Endothelial cell (in vitro differentiated cells): ENCODE results near the gene GBX2. TPM values are rescaled to one million over a fixed set of nuclear protein-coding genes. Genes with fewer than 3 reads are reported as not detected.

Source experiments
- DNase-seq: peaks from one replicate; pipeline ENCODE4 v3.0.0; 2021; ENCODE audit warnings: low spot score
- H3K27ac Mint-ChIP-seq: one replicate; pipeline ENCODE4 v1.8.0; 2021; ENCODE audit warnings: mixed read lengths, inconsistent platforms; ENCODE audit not compliant: unreplicated experiment
- H3K27me3 Mint-ChIP-seq: one replicate; pipeline ENCODE4 v1.8.0; 2021; ENCODE audit warnings: mild to moderate bottlenecking, moderate library complexity, mixed read lengths, inconsistent platforms; ENCODE audit not compliant: unreplicated experiment
- H3K36me3 Mint-ChIP-seq: one replicate; pipeline ENCODE4 v1.8.0; 2021; ENCODE audit warnings: mild to moderate bottlenecking, low read depth, mixed read lengths, inconsistent platforms; ENCODE audit not compliant: unreplicated experiment
- H3K4me1 Mint-ChIP-seq: one replicate; pipeline ENCODE4 v1.8.0; 2021; ENCODE audit warnings: mild to moderate bottlenecking, mixed read lengths, inconsistent platforms; ENCODE audit not compliant: unreplicated experiment
- H3K4me3 Mint-ChIP-seq: one replicate; pipeline ENCODE4 v1.8.0; 2021; ENCODE audit warnings: mild to moderate bottlenecking, mixed read lengths, inconsistent platforms; ENCODE audit not compliant: unreplicated experiment
- H3K9me3 Mint-ChIP-seq: one replicate; pipeline ENCODE4 v1.8.0; 2021; ENCODE audit warnings: mixed read lengths, inconsistent platforms; ENCODE audit not compliant: unreplicated experiment
- CTCF ChIP-seq: fragments of 200-600 bp; sonication (generic); IDR thresholded peaks from one replicate; pipeline ENCODE4 v1.5.0; 2021; ENCODE audit warnings: antibody characterized with exemption; ENCODE audit not compliant: unreplicated experiment
- total RNA-seq: library from RNA; stranded (reverse); fragmentation: NEBNext Ultra II Directional; extraction: Animal tissue kit (Norgen Biotek cat#: 25700); gene quantifications from one replicate; pipeline ENCODE4 v1.2.1, GENCODE V29; 2021; ENCODE audit not compliant: unreplicated experiment

Gene GBX2
- total RNA-seq, 1 donor from 2014 or later = 3.5 TPM

- TF ChIP-seq CTCF = no peak
- H3K36me3 Mint-ChIP-seq = peaks cover 3% of the 10 kb centered on the region
- peaks cover 42% of the 10 kb centered on the region for H3K27me3 Mint-ChIP-seq
- peaks cover 41% of the 10 kb centered on the region for H3K4me1 Mint-ChIP-seq
- H3K9me3 Mint-ChIP-seq = no peaks in the 10 kb centered on the region
- no peak overlapping the region for H3K27ac Mint-ChIP-seq
- DNase-seq = no peak
- peak overlapping the region; percentile 33 for H3K4me3 Mint-ChIP-seq
Measured at GRCh38 chr2:236170590-236171165, 2.5 kb upstream of the GBX2 start.

DNA sequence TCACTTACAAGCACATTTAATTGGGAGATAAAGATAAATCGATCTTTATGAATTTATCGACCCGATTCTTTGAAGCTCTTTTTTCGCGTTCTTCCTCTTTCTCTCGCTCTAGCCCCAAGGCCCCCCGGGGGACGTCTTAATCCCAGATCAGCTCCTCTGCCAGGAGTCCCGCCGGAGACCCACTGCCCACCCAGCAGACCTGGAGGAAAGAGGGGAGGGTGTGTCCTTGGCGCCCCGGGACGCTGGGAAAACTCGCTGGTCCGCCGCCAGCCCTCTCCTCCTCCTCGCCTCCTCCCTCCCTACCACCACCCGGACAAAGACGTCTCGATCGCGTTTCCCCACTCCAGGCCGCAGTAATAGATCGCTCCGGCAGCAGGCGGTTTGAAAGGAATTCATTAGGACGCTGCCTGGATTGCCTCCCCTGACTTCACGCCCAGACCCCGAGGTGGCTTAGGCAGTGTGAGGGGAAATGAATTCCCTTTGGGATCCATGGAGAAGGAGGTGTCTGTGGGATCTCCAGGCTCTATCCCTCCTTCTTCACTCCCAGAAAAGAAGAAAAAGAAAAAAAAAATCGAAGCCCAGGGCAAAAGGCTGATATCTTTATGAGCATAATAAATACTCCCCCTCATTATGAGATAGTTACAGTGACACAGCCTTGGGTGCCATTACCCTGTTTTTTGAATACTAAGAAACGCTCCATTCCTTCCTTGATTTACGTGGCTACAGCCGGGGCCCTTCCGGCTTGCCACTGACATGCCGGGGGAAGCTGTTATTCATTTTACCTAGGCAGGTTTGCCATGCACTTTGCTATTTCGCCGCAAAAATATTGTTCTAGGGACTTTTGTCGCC, 1.8 kb upstream of the GBX2 start:
- Mint-ChIP-seq H3K4me1 (peaks cover 43% of the 10 kb centered on the region), H3K4me3 (peak overlapping the region; percentile 66), H3K36me3 (peaks cover 3% of the 10 kb centered on the region), H3K9me3 (no peaks in the 10 kb centered on the region), H3K27ac (no peak overlapping the region), H3K27me3 (peaks cover 45% of the 10 kb centered on the region)
- DNase-seq = no peak
- no peak for TF ChIP-seq CTCF

GRCh38 chr2:236169151-236169721, 1.1 kb upstream of the GBX2 start:
- H3K4me3 Mint-ChIP-seq = peak overlapping the region; percentile 66
- DNase-seq = no peak
- peaks cover 3% of the 10 kb centered on the region for H3K36me3 Mint-ChIP-seq
- no peaks in the 10 kb centered on the region for H3K9me3 Mint-ChIP-seq
- no peak for TF ChIP-seq CTCF
- H3K27ac Mint-ChIP-seq = no peak overlapping the region
- peaks cover 40% of the 10 kb centered on the region for H3K4me1 Mint-ChIP-seq
- peaks cover 45% of the 10 kb centered on the region for H3K27me3 Mint-ChIP-seq

DNA sequence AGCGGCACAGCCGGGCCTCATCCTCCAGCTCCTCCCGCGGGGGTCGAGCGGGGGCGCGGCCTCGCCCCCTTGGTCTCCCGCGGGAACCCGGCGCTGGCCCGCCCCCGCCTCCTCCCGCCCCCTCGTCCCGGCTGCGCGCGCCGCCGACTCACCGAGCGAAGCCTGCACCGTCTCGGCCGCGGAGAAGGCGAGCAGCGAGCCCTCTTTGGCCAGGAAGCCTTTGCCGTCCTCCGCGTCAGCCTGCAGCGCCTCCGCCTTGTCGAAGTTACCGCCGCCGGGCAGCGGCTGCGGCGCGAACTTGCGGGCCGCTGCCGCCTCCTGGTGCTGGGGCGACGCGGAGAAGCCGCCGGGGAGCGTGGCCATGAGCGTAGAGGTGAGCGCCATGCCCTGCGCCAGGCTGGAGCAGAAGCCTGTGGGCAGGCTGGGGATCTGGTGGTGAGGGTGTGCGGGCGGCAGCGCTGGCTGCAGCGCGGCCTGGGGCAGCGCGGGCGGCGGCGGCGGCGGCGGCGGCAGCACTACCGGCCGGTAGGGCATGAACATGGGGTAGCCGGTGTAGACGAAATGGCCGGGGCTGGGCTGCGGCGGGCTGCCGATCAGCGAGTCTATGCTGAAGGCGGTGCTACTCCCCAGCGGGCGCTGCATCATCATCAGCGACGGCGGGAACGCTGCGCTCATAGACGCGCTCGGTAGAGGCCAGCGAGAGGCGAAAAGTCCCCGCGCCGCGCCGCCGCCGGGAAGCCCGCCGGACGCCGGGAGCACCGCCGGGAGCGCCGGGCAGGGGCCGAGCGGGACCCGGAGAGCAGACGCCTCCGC, 683 bp downstream of the GBX2 start:
- Mint-ChIP-seq H3K4me3 (no peak overlapping the region), H3K4me1 (peaks cover 36% of the 10 kb centered on the region), H3K27me3 (peaks cover 43% of the 10 kb centered on the region), H3K9me3 (no peaks in the 10 kb centered on the region), H3K36me3 (peaks cover 6% of the 10 kb centered on the region), H3K27ac (no peak overlapping the region)
- no peak for TF ChIP-seq CTCF
- peak; percentile 53 for DNase-seq
